Measurements from ENCODE around the gene ZNF605.
"Not testable (repeated sequence)": the region's sequence is repeated elsewhere in the genome, so short reads cannot be mapped to it uniquely, and the experiment has no call there.

Gene ZNF605

GRCh38 chr12:132956011-132956788 lies at the start of gene ZNF605:
Gene ZNF605 (minus strand): TSS chr12:132956306. CDS start chr12:132945635, 10,671 bp downstream.
- in situ Hi-C loops (cut with MboI; ENCODE audit: low sequenced_read_pairs), result no loop called here

DNA sequence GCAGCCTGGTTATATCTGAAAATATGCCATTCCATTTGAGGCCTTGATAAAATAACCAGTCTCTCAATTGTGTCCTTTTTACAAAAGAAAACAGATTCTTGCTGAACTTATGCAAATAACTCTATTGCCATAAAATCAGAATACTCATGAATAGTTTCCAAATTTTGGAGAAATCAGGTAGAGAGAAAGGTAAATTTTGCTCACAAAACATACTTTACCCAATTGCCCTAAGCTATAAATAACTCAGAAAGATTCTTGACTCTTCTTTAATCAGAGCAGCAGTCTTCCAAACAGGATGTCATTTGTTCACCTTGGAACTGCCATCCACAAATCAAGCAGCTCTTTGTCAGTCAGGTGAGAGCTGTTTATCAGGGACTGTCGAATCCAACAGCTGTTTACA lies 42.6 kb upstream of the ZNF605 start:
- in situ Hi-C loops (cut with MboI; ENCODE audit: low sequenced_read_pairs), result no loop called here

- in situ Hi-C loops (cut with MboI; ENCODE audit: low sequenced_read_pairs), result no loop called here
Measured at GRCh38 chr12:132986885-132987225, 30.7 kb upstream of the ZNF605 start.

DNA sequence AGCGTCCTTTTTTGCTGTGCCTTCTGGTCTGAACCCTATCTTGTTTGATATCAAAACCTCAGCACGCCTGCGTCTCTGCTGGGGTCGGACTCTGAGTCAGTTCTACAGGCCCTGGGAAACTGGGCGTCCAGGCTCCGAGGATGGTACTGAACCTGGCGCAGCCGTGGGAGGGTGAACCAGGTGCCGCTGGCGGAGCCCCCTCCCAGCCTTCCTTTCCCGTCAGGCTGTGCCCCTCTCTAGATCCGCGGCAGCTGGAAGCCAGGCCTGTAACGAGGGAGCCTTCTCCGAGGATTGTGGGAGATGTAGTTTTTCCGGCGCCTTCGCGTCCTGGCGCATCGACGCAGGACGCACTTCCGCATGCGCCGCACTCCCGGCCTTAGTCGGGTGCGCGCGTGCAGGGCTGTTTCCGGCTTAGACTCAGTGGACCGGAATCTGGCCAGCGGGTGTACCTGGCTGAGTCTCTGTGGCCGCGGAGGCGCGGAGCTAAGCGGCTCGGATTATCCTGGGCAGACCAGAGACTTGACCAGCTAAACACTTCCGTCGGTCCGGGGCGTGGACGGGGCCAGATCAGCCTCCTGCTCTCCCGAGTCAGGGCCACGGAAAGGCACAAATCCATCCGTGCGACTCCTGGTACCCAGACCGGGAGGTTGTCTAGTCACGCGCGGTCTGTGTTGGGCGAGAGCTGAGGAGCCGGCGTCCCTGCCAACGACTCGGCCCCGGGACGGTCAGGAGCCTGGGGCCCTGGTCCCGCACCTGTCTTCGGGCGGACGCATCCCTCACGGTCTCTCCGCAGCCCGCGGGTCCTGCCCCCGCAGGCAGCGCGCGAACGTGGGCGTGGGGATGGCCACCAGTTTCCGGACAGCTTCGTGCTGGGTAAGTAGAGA lies 30.1 kb upstream of the ZNF605 start, which contains the start of gene ZNF26:
TSS of gene ZNF26 (plus strand) at position 367 of the 884 bp plus-strand sequence. CDS start at position 841, 474 bp downstream.
- in situ Hi-C loops (cut with MboI; ENCODE audit: low sequenced_read_pairs), result no loop called here

GRCh38 chr12:132976870-132977269 lies 20.8 kb upstream of the ZNF605 start:
- in situ Hi-C loops (cut with MboI; ENCODE audit: low sequenced_read_pairs), result not testable (repeated sequence)

DNA sequence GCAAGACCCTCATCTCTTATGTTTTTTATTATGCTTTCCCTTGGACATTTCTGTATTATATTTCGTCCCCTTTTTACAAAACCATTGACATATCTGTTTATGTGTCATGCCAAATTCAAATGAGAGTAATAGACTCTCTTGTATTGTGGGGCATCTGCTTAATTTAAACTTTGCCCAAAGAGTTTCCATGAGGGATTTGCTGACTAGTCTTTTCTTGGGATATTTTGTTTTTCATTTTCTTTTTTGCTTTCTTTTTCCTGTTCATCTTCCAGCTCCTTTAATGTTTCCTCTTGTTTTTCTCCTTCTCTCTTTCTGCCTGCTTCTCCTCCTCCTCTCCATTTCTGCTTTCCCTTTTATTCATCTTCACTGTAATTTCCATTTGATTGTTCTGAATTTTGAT lies 16.3 kb upstream of the ZNF605 start:
- in situ Hi-C loops (cut with MboI; ENCODE audit: low sequenced_read_pairs), result no loop called here

GRCh38 chr12:132967736-132968135 lies 11.6 kb upstream of the ZNF605 start:
- in situ Hi-C loops (cut with MboI; ENCODE audit: low sequenced_read_pairs), result no loop called here

GRCh38 chr12:132966676-132967415 lies 10.7 kb upstream of the ZNF605 start:
- in situ Hi-C loops (cut with MboI; ENCODE audit: low sequenced_read_pairs), result no loop called here

- in situ Hi-C loops (cut with MboI; ENCODE audit: low sequenced_read_pairs), result no loop called here
Measured at GRCh38 chr12:132965796-132966195, 9.7 kb upstream of the ZNF605 start.

DNA sequence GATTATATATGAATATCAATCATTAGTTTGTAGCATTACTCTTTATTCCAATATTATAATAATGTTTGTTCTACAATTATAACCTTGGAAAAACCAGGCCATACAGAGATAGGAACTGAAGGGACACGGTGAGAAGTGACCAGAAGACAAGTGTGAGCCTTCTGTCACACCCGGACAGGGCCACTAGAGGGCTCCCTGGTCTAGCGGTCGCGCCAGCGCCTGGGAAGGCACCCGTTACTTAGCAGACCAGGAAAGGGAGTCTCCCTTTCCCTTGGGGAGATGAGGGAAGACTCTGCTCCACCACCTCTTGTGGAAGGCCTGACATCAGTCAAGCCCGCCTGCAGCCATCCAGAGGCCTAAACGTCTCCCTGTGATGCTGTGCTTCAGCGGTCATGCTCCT lies 7.8 kb upstream of the ZNF605 start:
- in situ Hi-C loops (cut with MboI; ENCODE audit: low sequenced_read_pairs), result not testable (repeated sequence)

DNA sequence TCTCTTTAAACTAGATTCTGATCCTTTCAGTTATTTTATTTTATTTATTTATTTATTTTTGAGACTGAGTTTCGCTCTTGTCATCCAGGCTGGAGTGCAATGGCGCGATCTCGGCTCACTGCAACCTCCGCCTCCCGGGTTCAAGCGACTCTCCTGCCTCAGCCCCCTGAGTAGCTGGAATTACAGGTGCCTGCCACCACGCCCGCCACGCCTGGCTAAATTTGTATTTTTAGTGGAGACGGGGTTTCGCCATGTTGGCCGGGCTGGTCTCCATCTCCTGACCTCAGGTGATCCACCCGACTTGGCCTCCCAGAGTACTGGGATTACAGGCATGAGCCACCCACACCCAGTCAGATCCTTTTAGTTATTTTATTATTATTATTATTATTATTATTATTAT lies 5.7 kb upstream of the ZNF605 start:
- in situ Hi-C loops (cut with MboI; ENCODE audit: low sequenced_read_pairs), result not testable (repeated sequence)

GRCh38 chr12:132955094-132956010 lies 754 bp downstream of the ZNF605 start:
- in situ Hi-C loops (cut with MboI; ENCODE audit: low sequenced_read_pairs), result no loop called here

DNA sequence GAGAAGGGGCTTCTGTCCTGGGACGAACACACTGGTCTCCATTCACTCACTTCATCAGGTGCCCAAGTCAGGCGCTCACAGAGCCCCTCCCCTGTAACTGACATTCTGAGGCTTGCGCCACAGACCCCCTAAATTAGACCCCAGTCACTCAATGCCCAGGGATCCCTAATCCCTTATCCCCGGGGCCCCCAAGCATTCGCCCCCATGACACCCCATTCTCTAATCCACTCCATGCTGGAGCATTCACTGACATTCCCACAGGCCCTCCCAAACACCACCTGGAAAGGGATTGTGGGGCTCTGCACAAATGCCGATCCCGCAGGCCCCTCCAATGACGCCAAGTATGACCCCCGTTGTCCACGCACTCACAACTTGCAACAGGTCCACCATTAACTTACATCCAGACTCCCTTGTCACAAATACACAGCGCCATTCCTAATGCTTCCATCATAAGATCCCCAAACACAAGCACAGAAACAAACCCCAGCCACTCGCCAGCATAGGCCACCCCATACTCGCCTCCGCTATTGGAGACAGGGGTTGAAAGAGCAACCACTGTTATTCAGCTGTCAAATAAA lies 1.5 kb downstream of the ZNF605 start:
- in situ Hi-C loops (cut with MboI; ENCODE audit: low sequenced_read_pairs), result no loop called here

DNA sequence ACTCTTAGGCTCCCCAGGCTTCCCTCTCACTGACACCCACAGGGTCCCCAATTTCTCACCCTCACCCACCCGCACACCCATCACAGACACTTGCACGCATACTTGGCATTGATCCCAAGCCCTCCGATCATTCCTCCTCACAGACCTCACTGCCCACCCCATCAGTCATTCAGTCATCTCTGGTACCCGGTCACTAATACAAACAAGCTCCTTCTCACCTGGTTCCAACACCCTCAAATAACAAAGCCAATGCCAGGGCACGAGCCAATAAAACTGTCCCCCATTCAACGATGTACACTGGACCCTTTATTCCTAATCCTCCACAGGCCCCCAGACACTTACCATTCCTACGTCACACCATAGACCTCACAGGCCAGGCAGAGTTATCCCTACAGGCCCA lies 2.3 kb downstream of the ZNF605 start:
- in situ Hi-C loops (cut with MboI; ENCODE audit: low sequenced_read_pairs), result no loop called here

DNA sequence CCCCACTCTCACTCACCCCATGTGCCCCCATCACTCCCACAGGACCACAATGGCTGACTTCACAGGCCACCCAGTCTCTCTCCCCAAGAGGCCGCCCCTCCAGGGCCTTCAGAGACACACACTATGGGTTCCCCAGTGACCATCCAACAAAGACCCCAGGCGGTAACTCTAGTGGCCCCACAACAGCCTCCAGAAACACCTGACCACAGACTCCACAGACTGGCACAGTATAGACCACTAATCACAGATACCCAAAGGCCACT lies 3.0 kb downstream of the ZNF605 start:
- in situ Hi-C loops (cut with MboI; ENCODE audit: low sequenced_read_pairs), result no loop called here

GRCh38 chr12:132952371-132953162 lies 3.5 kb downstream of the ZNF605 start:
- in situ Hi-C loops (cut with MboI; ENCODE audit: low sequenced_read_pairs), result no loop called here

DNA sequence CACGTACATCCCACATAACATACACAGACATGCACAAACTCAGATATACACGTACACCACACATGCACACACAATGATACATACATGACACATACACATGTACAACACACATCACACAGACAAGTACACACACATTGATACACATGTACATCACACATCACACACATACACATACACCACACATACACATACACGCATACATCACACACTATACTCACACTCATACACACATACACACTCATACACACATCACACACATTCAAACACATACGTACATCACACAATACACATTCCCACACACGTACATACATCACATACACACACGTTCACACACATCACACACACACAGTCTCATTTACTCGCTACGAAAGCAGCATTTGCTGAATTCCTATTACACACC lies 4.5 kb downstream of the ZNF605 start:
- in situ Hi-C loops (cut with MboI; ENCODE audit: low sequenced_read_pairs), result no loop called here

GRCh38 chr12:132950844-132951535 lies 5.1 kb downstream of the ZNF605 start:
- in situ Hi-C loops (cut with MboI; ENCODE audit: low sequenced_read_pairs), result no loop called here

All from HL-60/S4 treated with phorbol 12-myristate 13-acetate at 8.2 ng/mL for 4 days and 3 days (cell line).